Measurements from ENCODE around the gene FHAD1.

DNA sequence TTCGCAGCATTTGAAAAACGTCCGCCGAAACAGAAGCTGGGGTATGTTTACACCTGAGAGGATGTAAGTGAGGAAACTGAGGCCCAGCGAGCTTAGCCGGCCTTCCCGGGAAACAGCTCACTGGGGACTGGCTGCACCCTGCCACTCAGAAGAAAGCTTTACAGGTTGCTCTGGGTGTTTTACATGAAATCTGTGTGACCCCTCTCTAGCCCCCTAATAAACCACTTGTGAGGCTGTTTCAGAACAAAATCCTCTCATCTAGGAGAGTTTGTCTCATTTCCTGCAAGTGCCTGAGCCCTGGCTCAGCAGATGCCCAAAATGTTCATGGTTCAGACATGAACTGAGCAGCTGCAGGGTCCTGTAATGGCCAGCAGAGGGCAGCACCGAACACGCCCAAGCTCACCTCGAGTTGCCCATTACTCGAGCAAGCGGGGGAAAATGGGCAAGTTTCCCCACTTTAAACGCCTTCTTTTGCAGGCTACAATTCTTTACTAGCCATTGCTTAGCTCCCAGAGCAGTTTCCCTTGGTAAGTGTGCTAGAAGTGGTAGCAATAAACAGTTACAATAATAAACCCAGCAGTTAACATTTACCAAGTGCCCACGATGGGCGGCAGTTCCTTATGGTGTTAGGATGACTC lies 76.4 kb downstream of the FHAD1 start:
- TF ChIP-seq CTCF (IDR thresholded peaks at IDR 0.05; ENCODE audit: poor library complexity) (peak; percentile 96), EZH2 (IDR thresholded peaks at IDR 0.05; ENCODE audit: borderline replicate concordance) (no peak), EZH2phosphoT487 (IDR thresholded peaks at IDR 0.05; ENCODE audit: low read depth, severe bottlenecking, unreplicated experiment) (no peak)

All from hepatocyte (in vitro differentiated cells).